A549 (cell line): ENCODE results near the gene TUBA4A. TPM values are rescaled to one million over a fixed set of nuclear protein-coding genes. Genes with fewer than 3 reads are reported as not detected.

Source experiments
- ATAC-seq, 2 experiments: fragments of 200-7000 bp in 1 of 2; fragments of >200 bp in 1 of 2; cut with Nextera tagmentation in 1 of 2; cut with Tn5 transposase in 1 of 2; 3 replicates each; pipeline versions ENCODE4 v1.8.0 to v1.9.1; 2018 to 2020; ENCODE audit warnings: mild to moderate bottlenecking in 1 of 2, moderate library complexity in 1 of 2
- CTCF ChIA-PET: fragments of 300-600 bp; sonication (Branson Sonifier 250); formaldehyde crosslinking; extraction: SDS; loops from one replicate; lab custom pipeline; 2021; ENCODE audit warnings: antibody characterized with exemption, inconsistent platforms; lab: Yijun Ruan, JAX
- POLR2A ChIA-PET: fragments of 350-600 bp; formaldehyde crosslinking; extraction: SDS; loops from one replicate; lab custom pipeline; 2021; ENCODE audit warnings: antibody characterized with exemption, inconsistent platforms; lab: Yijun Ruan, JAX
- DNase-seq, 2 experiments: peaks; one replicate each; pipeline versions ENCODE4 v3.0.0 to v3.0.0-alpha.2; 2011 to 2016; ENCODE audit warnings: low read depth in 1 of 2, low spot score in 1 of 2
- FAIRE-seq: peaks from 2 replicates; lab custom pipeline; 2011; peaks lifted over from hg19 to GRCh38; lab: Jason Lieb, UNC
- H3K27ac ChIP-seq, 2 experiments: fragments of >200 bp; sonication (Bioruptor Twin); formaldehyde crosslinking; 3 replicates each; pipeline ENCODE4 v1.5.1; 2016 to 2017
- H3K4me1 ChIP-seq: fragments of >200 bp; sonication (Bioruptor Twin); formaldehyde crosslinking; 3 replicates; pipeline ENCODE4 v1.6.1; 2016
- H3K4me2 ChIP-seq: fragments of >200 bp; sonication (Bioruptor Twin); formaldehyde crosslinking; 3 replicates; pipeline ENCODE4 v1.6.1; 2016
- H3K4me3 ChIP-seq: fragments of >200 bp; sonication (Bioruptor Twin); formaldehyde crosslinking; 3 replicates; pipeline ENCODE4 v1.5.1; 2016
- H3K9me3 ChIP-seq: fragments of >200 bp; sonication (Bioruptor Twin); formaldehyde crosslinking; 3 replicates; pipeline ENCODE4 v1.6.1; 2016
- ATOH8 ChIP-seq: fragments of 250-450 bp; sonication (Bioruptor Pico); IDR thresholded peaks from 2 replicates; pipeline ENCODE4 v1.5.0; 2020; ENCODE audit warnings: low read depth, mild to moderate bottlenecking, moderate library complexity
- BCL3 ChIP-seq: fragments of >200 bp; sonication (Bioruptor Twin); formaldehyde crosslinking; IDR thresholded peaks from 3 replicates; pipeline ENCODE4 v1.6.1; 2016
- CBX2 ChIP-seq: fragments of 200-600 bp; sonication (generic); IDR thresholded peaks from 2 replicates; pipeline ENCODE4 v1.6.1; 2016; ENCODE audit warnings: low read depth, mild to moderate bottlenecking, borderline replicate concordance
- CHD2 ChIP-seq: fragments of 150-350 bp; IDR thresholded peaks from 2 replicates; pipeline ENCODE4 v1.6.1; 2014; ENCODE audit warnings: low read length; ENCODE audit not compliant: partially characterized antibody
- CHD4 ChIP-seq: fragments of 200-600 bp; sonication (generic); IDR thresholded peaks from 2 replicates; pipeline ENCODE4 v1.6.1; 2016; ENCODE audit warnings: antibody characterized with exemption, mild to moderate bottlenecking, borderline replicate concordance
- E2F6 ChIP-seq: IDR thresholded peaks from 2 replicates; pipeline ENCODE4 v1.6.1; 2012; ENCODE audit warnings: low read depth, borderline replicate concordance
- EHF ChIP-seq: fragments of 250-450 bp; sonication (Bioruptor Pico); IDR thresholded peaks from 2 replicates; pipeline ENCODE4 v1.5.0; 2020; ENCODE audit warnings: mild to moderate bottlenecking
- EHMT2 ChIP-seq: fragments of 200-600 bp; sonication (generic); IDR thresholded peaks from 2 replicates; pipeline ENCODE4 v1.6.1; 2016; ENCODE audit warnings: antibody characterized with exemption, low read depth, mild to moderate bottlenecking, moderate library complexity
- ESRRA ChIP-seq: fragments of 150-350 bp; IDR thresholded peaks from 2 replicates; pipeline ENCODE4 v1.6.1; 2014; ENCODE audit warnings: mild to moderate bottlenecking, low read length, borderline replicate concordance
- FOSB ChIP-seq: fragments of 250-450 bp; sonication (Bioruptor Pico); IDR thresholded peaks from 2 replicates; pipeline ENCODE4 v1.5.0; 2020; ENCODE audit warnings: mild to moderate bottlenecking, moderate library complexity
- FOSL2 ChIP-seq, 2 experiments: fragments of 450-650 bp in 1 of 2; fragments of >200 bp in 1 of 2; sonication (Bioruptor Twin) in 1 of 2; formaldehyde crosslinking; IDR thresholded peaks; 2 replicates each; pipeline versions ENCODE4 v1.5.0 to v1.6.1; 2016 to 2020; ENCODE audit warnings: mild to moderate bottlenecking in 1 of 2, moderate library complexity in 1 of 2
- HOXA7 ChIP-seq: fragments of 250-450 bp; sonication (Bioruptor Pico); IDR thresholded peaks from 2 replicates; pipeline ENCODE4 v1.5.0; 2020; ENCODE audit warnings: mild to moderate bottlenecking, moderate library complexity
- HOXB5 ChIP-seq: fragments of 250-450 bp; sonication (Bioruptor Pico); IDR thresholded peaks from 2 replicates; pipeline ENCODE4 v1.5.0; 2020; ENCODE audit warnings: mild to moderate bottlenecking, moderate library complexity
- KDM5A ChIP-seq: fragments of 200-600 bp; sonication (generic); IDR thresholded peaks from 2 replicates; pipeline ENCODE4 v1.6.1; 2016; ENCODE audit warnings: antibody characterized with exemption, mild to moderate bottlenecking
- MAX ChIP-seq: IDR thresholded peaks from 2 replicates; pipeline ENCODE4 v1.6.1; 2012
- NFE2L2 ChIP-seq: fragments of 150-350 bp; conservative IDR thresholded peaks from 2 replicates; pipeline ENCODE4 v1.6.1; 2014; ENCODE audit warnings: low read length
- NPAS2 ChIP-seq: fragments of 250-450 bp; sonication (Bioruptor Pico); IDR thresholded peaks from 2 replicates; pipeline ENCODE4 v1.8.0; 2022; ENCODE audit warnings: mild to moderate bottlenecking, moderate library complexity, borderline replicate concordance
- PBX3 ChIP-seq: IDR thresholded peaks from 2 replicates; pipeline ENCODE4 v1.6.1; 2012
- PHF8 ChIP-seq: fragments of 200-600 bp; sonication (generic); IDR thresholded peaks from 2 replicates; pipeline ENCODE4 v1.6.1; 2016; ENCODE audit warnings: low read depth, mild to moderate bottlenecking, antibody characterized with exemption, moderate library complexity, borderline replicate concordance
- RAD21 ChIP-seq, 2 experiments: fragments of >200 bp in 1 of 2; sonication (Bioruptor Twin) in 1 of 2; formaldehyde crosslinking in 1 of 2; IDR thresholded peaks in 1 of 2; conservative IDR thresholded peaks in 1 of 2; 2 replicates in 1 of 2; 3 replicates in 1 of 2; pipeline ENCODE4 v1.6.1; 2012 to 2018; ENCODE audit warnings: inconsistent platforms in 1 of 2
- RFX5 ChIP-seq: fragments of 450-650 bp; IDR thresholded peaks from 2 replicates; pipeline ENCODE4 v1.7.1; 2014; ENCODE audit warnings: antibody characterized with exemption, mild to moderate bottlenecking, moderate library complexity
- RNF2 ChIP-seq: fragments of 200-600 bp; sonication (generic); IDR thresholded peaks from 2 replicates; pipeline ENCODE4 v1.6.1; 2016; ENCODE audit warnings: low read depth, mild to moderate bottlenecking, antibody characterized with exemption, moderate library complexity, borderline replicate concordance
- SREBF2 ChIP-seq: fragments of 450-650 bp; IDR thresholded peaks from 2 replicates; pipeline ENCODE4 v1.6.1; 2014; ENCODE audit warnings: mild to moderate bottlenecking, moderate library complexity
- whole genome bisulfite sequencing: methylation state at CpG from one replicate; pipeline ENCODE4 v1.1.6; 2017; ENCODE audit errors: missing lambda C conversion rate; 5-methylcytosine and 5-hydroxymethylcytosine counted together
- polyA plus RNA-seq, 4 experiments: library from polyadenylated mRNA; depleted of rRNA in 3 of 4; stranded (reverse); fragments of >200 nt; fragmentation: RNase III in 1 of 4; extraction: RNeasy Plus Mini Kit Qiagen cat#74134 plus additional on column Dnase treatment in 1 of 4; gene quantifications; 2 replicates in 3 of 4; 3 replicates in 1 of 4; pipeline ENCODE4 v1.2.3, GENCODE V29; 2011 to 2017

TUBA4A gene
- polyA plus RNA-seq, 2 of the 4 experiments (the other 2 are of a cell fraction) = 222 to 450 TPM

- DNase-seq (no peak), FAIRE-seq (no peak), ATAC-seq (no peak)
- no peak overlapping the region for H3K4me2 ChIP-seq
- TF ChIP-seq MAX (no peak), PBX3 (no peak), NPAS2 (CRISPR knock-in tag) (no peak), NFE2L2 (no peak), HOXA7 (CRISPR knock-in tag) (no peak), KDM5A (no peak), RFX5 (no peak), EHF (CRISPR knock-in tag) (no peak), RAD21 (conservative IDR thresholded peaks at IDR 0.05 in 1 of 2, IDR thresholded peaks at IDR 0.05 in 1 of 2) (no peak), SREBF2 (no peak), HOXB5 (no peak)
- no peaks in the 10 kb centered on the region for H3K9me3 ChIP-seq
- no peak overlapping the region for H3K27ac ChIP-seq
- no peak overlapping the region for H3K4me3 ChIP-seq
- H3K4me1 ChIP-seq = peaks cover 24% of the 10 kb centered on the region
- CTCF ChIA-PET = interaction anchor here (1.0 to 7.3 kb wide), 8 partner anchors 9 to 310 kb away, joined by 3 to 79 read pairs (median 5); partner anchors contain the start of genes ANKZF1, ATG9A and DNAJB2
- WGBS = 91% methylated on average over 18 of the region's 19 CpGs
- POLR2A ChIA-PET = no interaction called here
Measured at GRCh38 chr2:219220652-219221402, 32.9 kb downstream of the TUBA4A start.

- Histone ChIP-seq H3K4me3 (no peak overlapping the region), H3K27ac (no peak overlapping the region; a peak in 1 of 6 replicates), H3K4me1 (peaks cover 30% of the 10 kb centered on the region), H3K4me2 (no peak overlapping the region), H3K9me3 (no peaks in the 10 kb centered on the region)
- DNase-seq = no peak
- 96% methylated on average over 18 of the region's 18 CpGs for WGBS
- no peak for FAIRE-seq
- ATAC-seq = no peak
- ChIA-PET POLR2A (interaction anchor here (2.5 to 3.8 kb wide), 3 partner anchors 13 to 54 kb away, joined by 19 to 25 read pairs (median 22); partner anchors contain the start of gene ZFAND2B), CTCF (interaction anchor here (0.7 to 7.3 kb wide), 10 partner anchors 9 to 311 kb away, joined by 3 to 79 read pairs (median 4); partner anchors contain the start of genes ANKZF1, ATG9A and DNAJB2)
- TF ChIP-seq CHD4 (no peak), FOSB (CRISPR knock-in tag) (no peak), CHD2 (no peak), PHF8 (no peak), EHMT2 (no peak), FOSL2 (IDR thresholded peaks at IDR 0.05) (no peak), FOSL2 (CRISPR knock-in tag; IDR thresholded peaks at IDR 0.05) (no peak), RNF2 (no peak), ESRRA (no peak), BCL3 (no peak), ATOH8 (CRISPR knock-in tag) (no peak), E2F6 (no peak), CBX2 (no peak)
Measured at GRCh38 chr2:219219784-219220532, 33.8 kb downstream of the TUBA4A start.
